Choroid plexus epithelial cell (primary cell): Measurements from ENCODE around the gene TAF11L4.
"Not testable (repeated sequence)": the region's sequence is repeated elsewhere in the genome, so short reads cannot be mapped to it uniquely, and the experiment has no call there.

Source experiments
- DNase-seq: peaks from one replicate; pipeline ENCODE4 v3.0.0-alpha.2; 2010; ENCODE audit warnings: low read depth
- H3K4me3 ChIP-seq: 2 replicates; pipeline ENCODE4 v1.5.1; 2011; ENCODE audit warnings: low read depth, mild to moderate bottlenecking, control low read depth, low read length, moderate library complexity
- CTCF ChIP-seq: conservative IDR thresholded peaks from 2 replicates; pipeline ENCODE4 v1.5.1; 2011; ENCODE audit warnings: low read depth, mild to moderate bottlenecking, control low read depth, inconsistent platforms, low read length, moderate library complexity

TAF11L4 gene

GRCh38 chr5:17521501-17521900, at the start of gene TAF11L4:
Gene TAF11L4, plus strand, starts transcription at chr5:17521801.
- not testable (repeated sequence) for DNase-seq

GRCh38 chr5:17475064-17475463, 46.5 kb upstream of the TAF11L4 start:
- not testable (repeated sequence) for H3K4me3 ChIP-seq, DNase-seq

More at GRCh38 chr5:17521501-17521900, at the start of gene TAF11L4:
- H3K4me3 ChIP-seq = not testable (repeated sequence)

GRCh38 chr5:17477043-17477442, 44.6 kb upstream of the TAF11L4 start:
- no peak for TF ChIP-seq CTCF
- no peak overlapping the region for H3K4me3 ChIP-seq
- no peak for DNase-seq

- no peak for DNase-seq
- no peak for TF ChIP-seq CTCF
- H3K4me3 ChIP-seq = no peak overlapping the region
These were observed 43.9 kb upstream of the TAF11L4 start for GRCh38 chr5:17477573-17478265.

- DNase-seq = no peak
- H3K4me3 ChIP-seq = no peak overlapping the region
These were observed 40.2 kb upstream of the TAF11L4 start for GRCh38 chr5:17481378-17481777.

GRCh38 chr5:17482790-17483189, 38.8 kb upstream of the TAF11L4 start:
- TF ChIP-seq CTCF = no peak
- no peak for DNase-seq
- H3K4me3 ChIP-seq = no peak overlapping the region

More at GRCh38 chr5:17481378-17481777, 40.2 kb upstream of the TAF11L4 start:
- no peak for TF ChIP-seq CTCF

- H3K4me3 ChIP-seq, DNase-seq: not testable (repeated sequence)
These were observed 35.0 kb upstream of the TAF11L4 start for GRCh38 chr5:17486464-17487173.

- no peak for TF ChIP-seq CTCF
- H3K4me3 ChIP-seq = no peak overlapping the region
- DNase-seq = no peak
These were observed 34.5 kb upstream of the TAF11L4 start for GRCh38 chr5:17487174-17487512.

GRCh38 chr5:17491257-17491656, 30.3 kb upstream of the TAF11L4 start:
- DNase-seq, H3K4me3 ChIP-seq: not testable (repeated sequence)
